HEK293T (cell line): Measurements from ENCODE around the gene BLVRB.

Experiments used
- CTCF ChIA-PET: fragments of 350-600 bp; formaldehyde crosslinking; extraction: SDS; loops from one replicate; lab custom pipeline; 2021; ENCODE audit warnings: antibody characterized with exemption, inconsistent platforms; lab: Yijun Ruan, JAX
- POLR2A ChIA-PET: fragments of 350-600 bp; formaldehyde crosslinking; extraction: SDS; loops from one replicate; lab custom pipeline; 2020; ENCODE audit warnings: antibody characterized with exemption, inconsistent platforms; lab: Yijun Ruan, JAX
- DNase-seq: peaks from one replicate; pipeline ENCODE4 v3.0.0; 2012; ENCODE audit warnings: mixed read lengths; ENCODE audit errors: extremely low spot score
- ARNT ChIP-seq: fragments of 450-650 bp; IDR thresholded peaks from 2 replicates; pipeline ENCODE4 v1.6.1; 2017; ENCODE audit warnings: mild to moderate bottlenecking
- BHLHE40 ChIP-seq: fragments of 450-650 bp; IDR thresholded peaks from 2 replicates; pipeline ENCODE4 v1.6.1; 2016; ENCODE audit warnings: mild to moderate bottlenecking, moderate library complexity, borderline replicate concordance
- CTBP1 ChIP-seq: fragments of 450-650 bp; IDR thresholded peaks from 2 replicates; pipeline ENCODE4 v1.6.1; 2016; ENCODE audit warnings: borderline replicate concordance
- ELF4 ChIP-seq: fragments of 450-650 bp; IDR thresholded peaks from 2 replicates; pipeline ENCODE4 v1.6.1; 2017; ENCODE audit warnings: antibody characterized with exemption
- FOXA1 ChIP-seq: fragments of 450-650 bp; IDR thresholded peaks from 2 replicates; pipeline ENCODE4 v1.6.1; 2016; ENCODE audit warnings: mild to moderate bottlenecking
- FOXK2 ChIP-seq: fragments of 450-650 bp; IDR thresholded peaks from 2 replicates; pipeline ENCODE4 v1.6.1; 2016; ENCODE audit warnings: mild to moderate bottlenecking
- FOXM1 ChIP-seq: fragments of 450-650 bp; IDR thresholded peaks from 2 replicates; pipeline ENCODE4 v1.6.1; 2017; ENCODE audit warnings: mild to moderate bottlenecking, borderline replicate concordance
- HDGF ChIP-seq: fragments of 450-650 bp; IDR thresholded peaks from 2 replicates; pipeline ENCODE4 v1.6.1; 2017; ENCODE audit warnings: antibody characterized with exemption, borderline replicate concordance
- L3MBTL2 ChIP-seq: fragments of 450-650 bp; conservative IDR thresholded peaks from 2 replicates; pipeline ENCODE4 v1.6.1; 2016; ENCODE audit warnings: mild to moderate bottlenecking
- LEF1 ChIP-seq: fragments of 450-650 bp; IDR thresholded peaks from 2 replicates; pipeline ENCODE4 v1.6.1; 2017; ENCODE audit warnings: mild to moderate bottlenecking, borderline replicate concordance
- NFRKB ChIP-seq: fragments of 450-650 bp; IDR thresholded peaks from 2 replicates; pipeline ENCODE4 v1.6.1; 2016; ENCODE audit warnings: mild to moderate bottlenecking, moderate library complexity
- PKNOX1 ChIP-seq: fragments of 450-650 bp; IDR thresholded peaks from 2 replicates; pipeline ENCODE4 v1.6.1; 2016
- SP1 ChIP-seq: fragments of 450-650 bp; IDR thresholded peaks from 2 replicates; pipeline ENCODE4 v1.6.1; 2017
- SUZ12 ChIP-seq: fragments of 450-650 bp; IDR thresholded peaks from 2 replicates; pipeline ENCODE4 v1.6.1; 2016; ENCODE audit warnings: mild to moderate bottlenecking
- TARDBP ChIP-seq: fragments of 450-650 bp; IDR thresholded peaks from 2 replicates; pipeline ENCODE4 v1.6.1; 2016
- ZNF384 ChIP-seq: fragments of 450-650 bp; IDR thresholded peaks from 2 replicates; pipeline ENCODE4 v1.6.1; 2016

BLVRB gene

GRCh38 chr19:40420766-40421765, 44.5 kb downstream of the BLVRB start:
- DNase-seq = peak; percentile 77
- POLR2A ChIA-PET = interaction anchor here (0.6 to 2.0 kb wide), 15 partner anchors 10 to 238 kb away, joined by 3 to 57 read pairs (median 6); partner anchors contain the start of genes BLVRB, C19orf47, MAP3K10 and PLD3
- CTCF ChIA-PET = interaction anchor here (0.7 to 2.0 kb wide), 6 partner anchors 10 to 67 kb away, joined by 3 to 6 read pairs (median 4); no protein-coding TSS in a partner anchor
- TF ChIP-seq ZNF384 (no peak), SUZ12 (no peak), L3MBTL2 (peak; percentile 20), BHLHE40 (no peak), PKNOX1 (0 out of 2 replicates have a peak, but pooled peaks have one; percentile 6), HDGF (no peak)

- DNase-seq = no peak
- ChIA-PET POLR2A (interaction anchor here (0.6 to 2.0 kb wide), 15 partner anchors 9 to 238 kb away, joined by 3 to 57 read pairs (median 6); partner anchors contain the start of genes BLVRB, C19orf47, MAP3K10 and PLD3), CTCF (interaction anchor here (0.7 to 2.0 kb wide), 5 partner anchors 9 to 25 kb away, joined by 3 to 6 read pairs (median 4); no protein-coding TSS in a partner anchor)
- TF ChIP-seq PKNOX1 (no peak), SUZ12 (no peak), ARNT (no peak), HDGF (no peak), FOXK2 (no peak), BHLHE40 (no peak), FOXM1 (no peak), ZNF384 (no peak), CTBP1 (no peak), ELF4 (no peak), TARDBP (no peak), L3MBTL2 (no peak), FOXA1 (no peak), NFRKB (no peak), SP1 (no peak), LEF1 (no peak)
Observed at GRCh38 chr19:40420451-40420765, 45.1 kb downstream of the BLVRB start.

- ChIA-PET POLR2A (interaction anchor here (1.1 to 2.0 kb wide), 5 partner anchors 8 to 23 kb away, joined by 3 to 57 read pairs (median 17); partner anchors contain the start of gene SERTAD3), CTCF (interaction anchor here (2.0 kb wide), 1 partner anchor 9 kb away, joined by 6 read pairs; no protein-coding TSS in a partner anchor)
- TF ChIP-seq ELF4 (no peak), ZNF384 (no peak), TARDBP (no peak), SP1 (no peak), BHLHE40 (no peak), HDGF (no peak), CTBP1 (no peak), FOXA1 (no peak), FOXK2 (no peak), FOXM1 (no peak), ARNT (no peak), SUZ12 (no peak), PKNOX1 (no peak), LEF1 (no peak), NFRKB (no peak), L3MBTL2 (no peak)
- no peak for DNase-seq
Observed at GRCh38 chr19:40419780-40420179, 45.8 kb downstream of the BLVRB start.

GRCh38 chr19:40419066-40419612, 46.4 kb downstream of the BLVRB start:
- no peak for DNase-seq
- ChIA-PET POLR2A (interaction anchor here (0.8 to 1.1 kb wide), 2 partner anchors 16 to 24 kb away, joined by 3 to 4 read pairs; no protein-coding TSS in a partner anchor), CTCF (interaction anchor here (2.0 kb wide), 1 partner anchor 8 kb away, joined by 6 read pairs; no protein-coding TSS in a partner anchor)
- TF ChIP-seq LEF1 = no peak
- no peak for TF ChIP-seq ZNF384
- TF ChIP-seq SUZ12 = no peak
- no peak for TF ChIP-seq TARDBP

- DNase-seq = no peak
- ChIA-PET CTCF (interaction anchor here (1.2 kb wide), 1 partner anchor 46 kb away, joined by 3 read pairs; no protein-coding TSS in a partner anchor), POLR2A (no interaction called here)
- no peak for TF ChIP-seq SUZ12
Observed at GRCh38 chr19:40418040-40418439, 47.5 kb downstream of the BLVRB start.

- TF ChIP-seq PKNOX1 (no peak), BHLHE40 (no peak), ZNF384 (no peak), ELF4 (no peak), FOXM1 (no peak)
- DNase-seq = no peak
- CTCF ChIA-PET = interaction anchor here (1.2 kb wide), 1 partner anchor 46 kb away, joined by 3 read pairs; no protein-coding TSS in a partner anchor
- POLR2A ChIA-PET = interaction anchor here (0.6 kb wide), 1 partner anchor 21 kb away, joined by 3 read pairs; no protein-coding TSS in a partner anchor
Observed at GRCh38 chr19:40417643-40417981, 47.9 kb downstream of the BLVRB start.
